ACHN (cell line): ENCODE results near the gene DCAF8L1.
"Not testable (repeated sequence)": the region's sequence is repeated elsewhere in the genome, so short reads cannot be mapped to it uniquely, and the experiment has no call there.

Source experiments
- DNase-seq: peaks from one replicate; pipeline ENCODE4 v3.0.0-alpha.2; 2015
- in situ Hi-C: cut with HindIII; loops from 2 replicates; pipeline ENCODE4 v1.10.0; 2017; ENCODE audit warnings: low sequenced_read_pairs, low pct_ligation_motif_present, low pct_unique_long_range_greater_than_20kb

The DCAF8L1 gene

DNA sequence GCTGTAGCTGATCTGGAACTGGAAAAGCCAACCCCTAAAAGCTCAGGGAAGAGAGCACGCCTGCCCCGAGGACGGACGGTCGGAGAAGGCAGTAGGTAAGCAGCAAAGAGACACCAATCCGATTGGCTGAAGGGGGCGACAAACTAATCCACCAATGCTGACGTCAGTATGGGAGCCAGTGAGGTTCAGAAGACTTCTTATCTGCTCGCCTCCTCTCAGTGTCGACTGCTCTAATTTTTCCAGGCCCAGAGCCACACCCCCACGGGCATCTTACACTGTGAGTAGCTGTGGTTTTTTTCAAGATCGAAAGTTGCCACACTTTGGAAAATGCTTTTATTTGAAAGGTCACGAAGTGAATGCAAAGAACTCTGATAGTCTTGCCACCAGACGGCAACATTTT is at the start of gene DCAF8L1:
Gene DCAF8L1, minus strand, starts transcription at position 101 of the 400 bp plus-strand sequence. CDS start 115 bp downstream, outside the sequence.
- in situ Hi-C loops, result no loop called here
- no peak for DNase-seq

DNA sequence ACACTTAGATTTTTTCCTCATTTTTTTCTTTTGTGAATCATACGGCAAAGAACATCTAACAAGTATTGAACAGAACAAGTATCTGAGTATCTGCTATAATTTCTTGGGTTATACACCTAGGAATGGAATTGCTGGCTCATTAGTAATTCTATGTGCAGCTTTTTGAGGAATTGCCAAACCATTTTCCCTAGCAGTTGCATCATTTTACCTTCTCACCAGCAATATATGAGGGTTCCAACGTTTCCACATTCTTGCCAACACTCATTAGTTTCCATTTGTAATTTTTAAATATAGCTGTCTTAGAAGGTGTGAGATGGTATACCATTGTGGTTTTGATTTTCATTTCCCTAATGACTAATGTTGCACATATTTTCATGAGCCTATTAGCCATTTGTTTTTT is 41.1 kb upstream of the DCAF8L1 start:
- in situ Hi-C loops, result no loop called here
- no peak for DNase-seq

DNA sequence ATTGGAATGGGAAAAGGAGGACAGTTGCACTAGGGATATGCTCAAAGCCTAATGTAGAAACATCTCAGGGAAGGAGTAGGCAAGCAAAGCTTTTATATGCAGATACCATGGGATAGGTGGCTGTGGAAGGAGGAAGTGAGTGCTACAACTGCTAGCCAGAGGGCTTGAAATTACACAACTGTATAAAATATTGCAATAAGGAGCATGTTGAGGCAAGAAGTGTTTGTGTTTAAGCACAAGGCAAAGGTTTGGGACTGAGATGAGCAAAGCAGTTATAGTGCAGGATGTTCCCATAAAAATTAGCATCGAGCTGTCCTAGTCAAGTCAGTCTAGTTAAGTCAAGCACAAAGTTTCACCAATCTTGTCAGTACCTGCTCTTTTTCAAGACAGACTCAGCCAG is 35.6 kb upstream of the DCAF8L1 start:
- no peak for DNase-seq
- in situ Hi-C loops, result no loop called here

DNA sequence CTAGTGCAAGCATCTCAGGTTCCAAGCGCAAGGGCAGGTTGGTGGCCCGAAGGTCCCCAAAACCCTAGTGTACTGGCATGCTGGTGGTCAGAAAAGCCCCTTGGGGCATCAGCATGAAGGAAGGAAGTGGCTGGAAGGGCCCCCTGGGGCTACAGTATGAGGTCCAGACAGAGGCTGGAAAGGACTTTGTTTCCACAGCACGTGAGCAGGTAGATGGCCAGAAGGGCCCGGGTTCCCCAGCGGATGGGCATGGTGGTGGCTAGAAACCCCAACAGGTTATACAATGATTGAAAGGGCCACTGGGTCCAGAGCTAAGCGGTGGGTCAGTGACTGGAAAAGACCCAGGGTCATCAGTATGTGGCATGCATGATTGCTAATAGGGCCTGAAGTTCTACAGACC is 34.7 kb upstream of the DCAF8L1 start:
- in situ Hi-C loops, result no loop called here

DNA sequence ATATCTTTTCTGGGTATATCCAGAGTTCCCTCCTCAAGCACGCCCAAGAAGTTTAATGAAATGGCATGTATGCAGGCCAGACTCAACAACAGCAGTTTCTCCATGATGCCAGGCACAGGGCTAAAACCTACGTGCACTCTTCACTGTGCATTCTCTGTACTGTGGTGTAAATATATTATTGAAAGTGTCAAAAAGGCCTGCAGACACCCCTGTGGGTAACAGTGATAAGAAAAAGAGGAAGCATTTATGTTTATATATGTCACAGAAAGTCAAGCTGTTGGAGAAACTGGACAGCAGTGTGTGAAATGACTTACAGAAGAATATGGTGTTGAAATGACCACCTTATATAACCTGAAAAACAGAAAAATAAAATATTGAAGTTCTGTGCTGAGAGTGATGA is 29.6 kb upstream of the DCAF8L1 start:
- in situ Hi-C loops, result no loop called here

More for the DNA sequence above, 34.7 kb upstream of the DCAF8L1 start:
- no peak for DNase-seq

DNA sequence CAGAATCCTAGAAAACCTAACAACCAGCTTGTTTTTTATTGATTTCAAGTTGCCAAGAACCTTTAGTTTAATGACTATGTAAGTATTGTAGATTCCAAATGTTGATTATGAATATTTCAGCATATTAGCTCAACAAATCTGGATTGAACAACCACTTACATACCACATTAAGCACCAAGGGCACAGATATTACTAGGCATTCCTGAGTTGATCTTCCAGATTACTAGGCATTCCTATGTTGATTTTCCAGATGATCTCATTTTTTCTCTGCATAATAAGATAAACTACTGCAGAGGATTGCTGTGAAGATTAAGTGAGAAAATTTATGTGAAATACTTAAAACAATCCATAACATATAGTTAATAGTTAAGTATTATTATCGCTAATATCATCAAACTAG is 17.4 kb upstream of the DCAF8L1 start:
- in situ Hi-C loops, result no loop called here

More for the DNA sequence above, 29.6 kb upstream of the DCAF8L1 start:
- DNase-seq, result no peak

DNA sequence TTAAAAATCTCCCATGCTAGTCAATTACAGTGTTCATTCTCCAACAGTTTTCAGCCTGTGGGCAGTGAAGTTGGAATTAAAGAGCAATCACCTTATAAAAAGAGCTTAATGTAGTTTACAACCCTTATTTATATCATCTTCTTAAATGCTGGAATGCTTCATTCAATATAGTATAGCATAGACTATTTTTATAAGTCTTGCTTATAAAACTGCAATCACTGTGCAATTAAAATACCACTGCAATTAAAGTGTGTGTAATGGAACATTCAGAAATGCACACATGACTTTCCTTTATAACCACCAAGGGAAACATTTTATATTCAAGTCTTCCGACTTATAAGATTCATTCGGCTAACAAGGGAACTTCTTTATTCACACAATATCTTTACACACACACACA is 16.4 kb upstream of the DCAF8L1 start:
- DNase-seq, result no peak
- in situ Hi-C loops, result no loop called here

More for the DNA sequence above, 17.4 kb upstream of the DCAF8L1 start:
- no peak for DNase-seq

DNA sequence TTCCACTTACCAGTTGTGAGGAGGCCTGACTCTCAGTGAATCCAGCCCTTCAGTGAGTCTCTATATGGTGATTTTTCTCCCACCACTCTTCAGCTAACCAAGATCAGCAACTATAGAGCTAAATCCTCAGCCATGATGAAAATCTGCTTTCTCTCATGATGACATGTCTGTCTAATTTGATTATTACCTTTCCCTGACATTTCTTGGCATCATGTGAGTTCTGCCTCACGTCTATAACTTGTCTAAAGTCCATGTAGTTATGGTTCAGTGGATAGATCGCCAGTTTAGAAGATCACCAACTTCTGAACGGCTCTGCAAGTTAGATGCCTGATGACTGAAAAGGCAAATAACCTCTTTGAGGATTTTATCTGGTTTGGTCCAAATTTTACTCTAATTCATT is 14.9 kb upstream of the DCAF8L1 start:
- in situ Hi-C loops, result no loop called here
- no peak for DNase-seq

DNA sequence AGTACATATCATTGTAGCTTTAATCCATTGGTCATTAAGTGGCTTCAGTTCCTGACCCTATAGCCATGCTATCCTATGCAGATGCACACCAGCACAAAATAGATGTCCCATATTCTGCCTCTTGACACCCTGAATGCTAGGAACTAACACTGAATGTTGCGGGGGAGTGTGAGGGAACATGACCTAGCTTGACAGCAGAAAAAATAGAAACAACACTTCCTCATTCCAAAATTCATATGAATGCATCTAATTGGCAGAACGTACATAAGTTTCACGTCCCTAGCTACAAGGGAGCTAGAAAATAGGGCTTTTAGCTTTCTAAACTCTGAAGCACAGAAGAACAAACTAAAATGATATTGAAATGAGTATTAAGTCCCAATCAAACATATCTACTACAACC is 14.4 kb upstream of the DCAF8L1 start:
- DNase-seq, result no peak
- in situ Hi-C loops, result no loop called here

DNA sequence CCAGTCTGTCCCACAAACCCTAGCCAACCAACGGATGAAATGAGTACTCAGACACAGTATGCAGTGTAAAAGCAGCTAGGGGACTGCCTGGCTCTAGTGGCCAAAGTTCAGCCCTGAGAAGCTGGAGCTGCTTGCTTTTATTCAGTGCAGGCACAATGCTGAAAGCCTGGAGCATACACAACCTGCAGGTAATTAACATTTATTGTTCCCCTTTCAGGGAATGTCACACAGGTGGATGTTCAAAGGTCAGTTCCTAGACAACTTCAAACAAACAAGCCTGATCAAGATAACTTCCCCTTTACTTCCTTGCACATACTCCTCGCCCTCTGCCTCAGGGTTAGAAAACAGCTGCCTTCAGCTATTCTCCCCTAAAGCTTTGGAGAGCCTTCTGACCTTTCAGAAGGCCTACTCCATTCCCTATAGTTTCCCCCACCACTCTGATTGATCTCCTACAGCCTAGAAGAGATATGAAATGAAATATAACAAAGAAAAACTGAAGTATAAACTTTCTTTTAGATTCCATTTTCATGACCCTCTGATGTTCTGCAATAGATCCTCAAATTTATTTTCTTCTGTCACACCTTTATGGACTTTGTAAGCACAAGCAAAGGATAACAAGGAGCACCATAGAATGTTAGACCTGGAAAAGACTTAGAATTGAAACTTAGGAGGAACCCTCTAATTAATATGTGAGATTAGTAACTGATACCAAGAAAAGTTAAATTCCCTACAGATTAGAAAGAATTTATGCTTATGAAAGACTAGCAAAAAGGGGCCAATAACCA is 6.8 kb upstream of the DCAF8L1 start:
- in situ Hi-C loops, result no loop called here
- DNase-seq, result no peak

DNA sequence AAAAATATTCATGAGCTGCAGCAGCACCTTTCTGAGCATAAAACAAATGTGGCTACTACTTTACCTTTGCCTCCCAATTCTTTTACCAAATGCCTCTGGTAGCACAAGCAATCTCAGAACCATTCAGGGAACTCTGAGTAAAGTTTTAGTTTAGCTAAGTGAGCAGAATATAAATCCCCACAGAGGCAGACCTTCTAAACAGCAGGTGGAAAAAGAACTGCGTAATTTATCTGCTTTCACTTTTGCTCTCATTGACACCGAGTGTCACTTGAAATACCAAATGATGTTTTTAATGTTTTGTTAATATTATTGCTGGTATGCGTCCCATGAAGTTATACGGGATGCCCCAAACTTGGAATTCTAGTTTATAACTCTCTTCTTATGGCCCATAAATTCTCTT is 4.3 kb downstream of the DCAF8L1 start:
- DNase-seq, in situ Hi-C loops: not testable (repeated sequence)

DNA sequence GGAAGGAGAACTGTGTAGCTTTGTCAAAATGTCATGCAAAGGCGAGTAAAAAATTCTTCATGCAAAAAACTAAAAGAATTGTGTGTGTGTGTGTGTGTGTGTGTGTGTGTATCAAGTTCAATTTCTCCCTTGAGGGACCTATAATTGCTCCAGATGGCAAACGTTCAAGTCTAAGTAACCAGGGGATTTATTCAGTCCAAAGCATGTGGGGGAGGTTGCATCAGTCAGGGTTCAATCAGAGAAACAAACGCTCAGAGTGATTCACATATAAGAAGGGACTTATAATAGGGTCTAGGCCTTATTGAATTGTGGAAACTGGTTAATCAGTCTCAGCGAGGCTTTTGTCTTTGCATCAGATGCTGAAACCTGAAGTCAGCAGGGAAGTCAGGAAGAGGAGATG is 5.0 kb downstream of the DCAF8L1 start:
- in situ Hi-C loops, result no loop called here
- no peak for DNase-seq

DNA sequence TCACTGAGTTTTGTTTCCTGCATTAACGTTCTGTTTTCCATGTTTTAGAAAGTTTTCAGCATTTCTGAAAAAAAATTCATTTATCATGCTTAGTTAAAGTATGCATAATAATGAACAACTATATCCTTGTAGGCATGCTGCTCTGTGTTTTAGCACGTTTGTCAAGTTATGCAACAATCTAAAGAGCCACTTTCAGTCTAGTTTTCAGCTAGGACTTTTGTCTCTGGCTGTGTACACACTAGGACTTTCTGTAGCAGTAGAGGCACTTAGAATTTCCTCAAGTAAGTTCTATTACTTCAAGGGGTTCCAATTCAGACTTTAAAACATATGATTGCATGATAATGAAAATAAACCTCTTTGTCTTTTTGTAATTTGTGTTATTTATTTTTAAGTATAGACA is 12.4 kb downstream of the DCAF8L1 start:
- no peak for DNase-seq
- in situ Hi-C loops, result no loop called here

DNA sequence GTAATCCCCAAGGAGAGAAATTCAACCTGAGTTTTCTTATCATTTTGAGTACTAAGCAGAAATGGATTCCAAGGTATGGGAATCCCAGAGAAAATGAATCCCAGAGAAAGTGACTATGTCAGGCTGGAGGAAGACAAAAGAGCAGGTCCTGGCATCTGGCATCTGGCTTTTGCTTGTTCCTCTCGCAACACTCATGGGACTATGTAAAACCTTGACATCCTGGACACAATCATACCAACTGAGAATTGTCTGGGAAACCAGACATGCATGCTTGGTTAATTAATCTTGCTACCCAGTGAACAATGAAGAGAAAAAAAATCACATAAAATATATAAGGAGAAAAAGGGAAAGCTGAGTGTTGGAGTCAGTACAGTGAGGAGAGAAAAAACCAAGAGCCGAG is 12.9 kb downstream of the DCAF8L1 start:
- in situ Hi-C loops, result no loop called here

DNA sequence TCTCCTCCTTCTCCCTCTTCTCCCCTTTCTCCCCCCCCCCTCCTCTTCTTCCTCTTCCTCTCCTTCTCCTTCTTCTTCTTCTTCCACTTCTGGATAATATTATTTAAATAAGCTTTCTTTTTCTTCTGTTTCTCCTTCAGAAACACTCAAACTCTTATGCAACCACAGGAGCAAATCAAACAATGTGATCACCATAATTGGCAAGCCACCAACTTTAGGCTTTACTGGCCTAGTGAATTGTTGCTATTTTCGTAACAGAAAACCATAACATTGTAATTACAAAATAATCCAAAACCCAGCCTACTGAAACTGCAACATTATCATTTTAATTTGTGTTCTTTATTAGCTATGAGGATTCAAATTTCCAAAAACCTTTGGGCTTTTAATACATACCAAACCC is 14.3 kb downstream of the DCAF8L1 start:
- in situ Hi-C loops, result no loop called here
- no peak for DNase-seq

More for the DNA sequence above, 12.9 kb downstream of the DCAF8L1 start:
- DNase-seq, result no peak

DNA sequence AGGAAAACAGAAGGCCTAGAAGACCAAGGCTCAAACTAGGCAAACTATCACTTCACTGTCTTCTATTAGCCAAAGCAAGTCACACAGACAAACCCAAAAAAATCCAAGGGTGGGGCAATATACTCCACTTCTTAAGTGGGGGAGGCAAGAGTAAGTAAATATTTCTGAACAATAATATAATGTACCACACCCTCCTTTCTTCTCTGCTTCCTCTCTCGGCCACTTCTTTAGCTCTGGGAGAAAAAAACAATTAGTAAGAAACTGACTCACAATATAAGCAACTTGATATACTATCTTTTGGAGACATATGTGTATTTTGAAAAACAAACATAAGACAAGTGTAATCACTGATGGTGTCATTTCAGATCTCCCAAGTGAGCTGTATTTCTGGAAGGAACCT is 14.8 kb downstream of the DCAF8L1 start:
- DNase-seq, result no peak
- in situ Hi-C loops, result no loop called here

DNA sequence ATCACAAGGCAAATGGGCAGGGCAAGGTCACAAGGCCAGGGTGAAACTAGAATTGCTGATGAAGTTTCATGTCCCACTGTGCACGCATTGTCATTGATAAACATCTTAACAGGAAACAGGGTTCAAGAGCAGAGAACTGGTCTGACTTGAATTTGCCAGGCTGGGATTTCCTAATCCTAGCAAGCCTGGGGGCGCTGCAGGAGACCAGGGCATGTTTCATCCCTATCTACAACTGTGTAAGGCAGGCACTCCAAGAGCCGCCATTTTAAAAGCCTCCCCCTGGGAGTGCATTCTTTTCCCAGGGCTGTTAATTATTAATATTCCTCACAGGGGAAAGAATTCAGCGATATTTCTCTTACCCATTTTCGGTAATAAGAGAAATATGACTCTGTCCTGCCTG is 15.9 kb downstream of the DCAF8L1 start:
- DNase-seq, in situ Hi-C loops: not testable (repeated sequence)

DNA sequence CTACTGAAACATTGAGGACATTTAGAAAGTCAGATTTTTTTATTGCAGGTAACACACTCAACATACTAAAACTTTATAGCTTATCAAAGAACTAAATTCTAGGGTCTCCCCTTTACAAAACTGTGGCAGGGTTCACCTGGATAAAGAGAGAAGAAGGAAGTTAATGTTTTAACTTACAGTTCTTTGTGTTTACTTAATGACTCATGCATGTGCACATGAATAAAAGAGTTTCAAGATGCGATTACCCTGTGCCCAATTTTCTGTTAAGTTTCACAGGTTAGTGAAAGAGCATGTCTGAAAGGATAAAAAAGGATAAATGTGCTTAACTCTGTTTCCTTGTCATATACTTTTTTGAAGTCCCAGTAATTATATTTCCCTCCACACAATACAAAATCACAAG is 16.8 kb downstream of the DCAF8L1 start:
- in situ Hi-C loops, result no loop called here
- peak; percentile 0 for DNase-seq

DNA sequence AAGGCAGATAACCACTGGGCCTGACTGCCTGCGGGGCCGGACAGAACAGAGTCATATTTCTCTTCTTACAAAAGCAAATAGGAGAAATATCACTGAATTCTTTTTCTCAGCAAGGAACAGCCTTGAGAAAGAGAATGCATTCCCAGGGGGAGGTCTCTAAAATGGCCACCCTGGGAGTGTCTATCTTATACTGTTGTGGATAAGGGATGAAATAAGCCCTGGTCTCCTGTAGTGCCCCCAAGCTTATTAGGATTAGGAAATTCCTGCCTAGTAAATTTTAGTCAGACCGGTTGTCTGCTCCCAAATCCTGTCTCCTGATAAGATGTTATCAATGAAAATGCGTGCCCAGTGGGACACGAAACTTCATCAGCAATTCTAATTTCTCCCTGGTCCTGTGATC is 20.8 kb downstream of the DCAF8L1 start:
- in situ Hi-C loops, DNase-seq: not testable (repeated sequence)

DNA sequence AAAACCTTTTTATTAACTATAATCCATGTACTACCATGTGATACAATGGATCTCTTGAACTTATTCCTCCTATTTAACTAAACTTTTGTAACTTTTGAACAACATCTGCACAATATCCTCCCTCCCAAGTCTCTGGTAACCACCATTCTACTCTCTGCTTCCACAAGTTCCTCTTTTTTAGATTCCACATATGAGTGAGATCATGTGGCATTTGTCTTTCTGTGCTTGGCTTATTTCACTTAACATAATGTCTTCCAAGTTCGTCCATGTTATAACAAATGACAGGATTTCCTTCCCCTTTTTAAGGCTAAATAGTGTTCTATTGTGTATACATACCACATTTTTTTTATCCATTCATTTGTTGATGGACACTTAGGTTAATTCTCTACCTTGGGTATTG is 28.1 kb downstream of the DCAF8L1 start:
- no peak for DNase-seq
- in situ Hi-C loops, result no loop called here
